Heart left ventricle (tissue), 13 donors: ENCODE measurements around the gene DCLK1.

Experiments
- POLR2A ChIP-seq, 2 donors: fragments of 450-650 bp; IDR thresholded peaks; one replicate each; pipeline ENCODE4 v1.6.1; 2017; ENCODE audit warnings: antibody characterized with exemption in 2 of 2, mild to moderate bottlenecking in 2 of 2, moderate library complexity in 2 of 2
- TF ChIP-seq, protein P1 (sequence below), 12 donors: fragments of 200-600 bp; sonication (generic) in 4 of 12; IDR thresholded peaks; one replicate each; pipeline versions ENCODE4 v1.5.0 to v1.8.0; 2018 to 2022; ENCODE audit warnings: antibody characterized with exemption in 12 of 12, mild to moderate bottlenecking in 5 of 12
- donor health status: ischemic (EF 13 %, LVEDD 7.1; RV severe dilation, severe dysfunction).
- donor health status: DM: no; HTN: yes; CAD: no.
- donor health status: DM: no; HTN: no; CAD: no.
- donor health status: ischemic (EF 25% LVEDD 6.9; RV normal size, moderate dysfunction).
- donor health status: ischemic (EF 25% LVEDD 5.7; RV mildly dilated, moderate dysfunction).
- donor health status: ischemic (EF 35%, LVEDD 5.7; RV mildly dilated, moderate dysfunction).
- donor health status: nonischemic (EF 11% LVEDD 7.7; RV severe dilation, severe dysfunction).
- donor health status: DM: yes; HTN: yes; CAD: no.
- donor health status: PGD.
- donor health status: ischemic (EF 29% LVEDD 5.4; RV normal size, mild dysfunction).
- donor health status: nonischemic (EF 23%, LVEDD 6.1; RV moderate dilation, normal function).

DNA sequence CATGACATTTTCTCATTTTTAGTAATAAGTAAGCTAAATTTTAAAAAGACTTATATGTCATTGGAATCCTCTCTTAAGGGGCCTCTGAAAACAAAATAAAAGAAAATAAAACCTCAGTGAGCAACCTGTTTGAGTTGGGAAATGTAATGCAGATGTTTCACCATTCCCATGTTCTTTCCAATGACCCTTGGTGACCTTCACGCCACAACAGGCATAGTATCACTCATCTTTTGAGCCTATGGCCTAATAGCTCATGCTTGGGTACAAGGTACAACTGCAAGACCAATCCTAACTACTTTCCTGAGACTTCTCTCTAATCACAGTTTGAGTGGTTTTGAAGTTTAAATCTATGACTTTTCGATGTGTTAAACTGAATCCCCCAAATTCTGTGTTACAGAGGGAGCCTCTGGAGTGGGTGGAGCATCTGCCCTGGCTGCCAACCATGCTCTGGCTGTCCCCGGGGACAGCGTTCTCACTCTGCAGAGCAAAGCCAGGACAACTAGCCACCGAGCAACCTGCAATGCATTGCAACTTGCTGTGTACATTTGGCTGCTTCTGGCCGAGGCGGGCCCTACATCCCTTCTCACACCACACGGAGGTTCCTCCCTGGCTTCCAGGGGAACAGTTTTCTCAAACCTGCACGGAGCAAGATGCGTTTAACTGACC is 346.8 kb downstream of the DCLK1 start:
- TF ChIP-seq, protein P1, sequence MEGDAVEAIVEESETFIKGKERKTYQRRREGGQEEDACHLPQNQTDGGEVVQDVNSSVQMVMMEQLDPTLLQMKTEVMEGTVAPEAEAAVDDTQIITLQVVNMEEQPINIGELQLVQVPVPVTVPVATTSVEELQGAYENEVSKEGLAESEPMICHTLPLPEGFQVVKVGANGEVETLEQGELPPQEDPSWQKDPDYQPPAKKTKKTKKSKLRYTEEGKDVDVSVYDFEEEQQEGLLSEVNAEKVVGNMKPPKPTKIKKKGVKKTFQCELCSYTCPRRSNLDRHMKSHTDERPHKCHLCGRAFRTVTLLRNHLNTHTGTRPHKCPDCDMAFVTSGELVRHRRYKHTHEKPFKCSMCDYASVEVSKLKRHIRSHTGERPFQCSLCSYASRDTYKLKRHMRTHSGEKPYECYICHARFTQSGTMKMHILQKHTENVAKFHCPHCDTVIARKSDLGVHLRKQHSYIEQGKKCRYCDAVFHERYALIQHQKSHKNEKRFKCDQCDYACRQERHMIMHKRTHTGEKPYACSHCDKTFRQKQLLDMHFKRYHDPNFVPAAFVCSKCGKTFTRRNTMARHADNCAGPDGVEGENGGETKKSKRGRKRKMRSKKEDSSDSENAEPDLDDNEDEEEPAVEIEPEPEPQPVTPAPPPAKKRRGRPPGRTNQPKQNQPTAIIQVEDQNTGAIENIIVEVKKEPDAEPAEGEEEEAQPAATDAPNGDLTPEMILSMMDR (IDR thresholded peaks at IDR 0.05): no peak
- no peak for TF ChIP-seq POLR2A (IDR thresholded peaks at IDR 0.05)
